HEK293 (cell line): ENCODE measurements around the gene TNFRSF11A.

Source experiments
- CTCF ChIA-PET: fragments of 350-600 bp; formaldehyde crosslinking; extraction: SDS; loops from one replicate; lab custom pipeline; 2021; ENCODE audit warnings: antibody characterized with exemption; lab: Yijun Ruan, JAX
- POLR2A ChIA-PET: fragments of 300-600 bp; formaldehyde crosslinking; extraction: SDS; loops from one replicate; lab custom pipeline; 2020; ENCODE audit warnings: antibody characterized with exemption, inconsistent platforms; lab: Yijun Ruan, JAX
- H3K27ac ChIP-seq: fragments of 200-500 bp; sonication (Bioruptor generic); 2 replicates; pipeline ENCODE4 v1.5.1; 2014; ENCODE audit warnings: low read depth, low read length, control low read depth, inconsistent platforms; ENCODE audit errors: extremely low read depth
- H3K36me3 ChIP-seq, 2 experiments: fragments of 200-500 bp in 1 of 2; sonication (Bioruptor generic) in 1 of 2; 1 replicate in 1 of 2; 2 replicates in 1 of 2; pipeline ENCODE4 v1.5.1; 2014 to 2017; ENCODE audit warnings: inconsistent platforms in 2 of 2, low read length in 2 of 2; ENCODE audit not compliant: control insufficient read depth in 2 of 2, insufficient read depth in 1 of 2
- H3K4me1 ChIP-seq: fragments of 200-500 bp; sonication (Bioruptor generic); 2 replicates; pipeline ENCODE4 v1.5.1; 2014; ENCODE audit warnings: mild to moderate bottlenecking, low read length, inconsistent platforms; ENCODE audit not compliant: control insufficient read depth, insufficient read depth
- H3K4me3 ChIP-seq: 2 replicates; pipeline ENCODE4 v1.5.1; 2011; ENCODE audit warnings: low read depth, mild to moderate bottlenecking, control low read depth, low read length, moderate library complexity
- H3K9me3 ChIP-seq: fragments of 200-500 bp; sonication (Bioruptor generic); 2 replicates; pipeline ENCODE4 v1.5.1; 2014; ENCODE audit warnings: low read depth, low read length, inconsistent platforms; ENCODE audit not compliant: control insufficient read depth, insufficient read depth
- GLI4 ChIP-seq: fragments of 450-650 bp; formaldehyde crosslinking; IDR thresholded peaks from 2 replicates; pipeline ENCODE4 v1.5.1; 2016; ENCODE audit warnings: missing biosample characterization, missing genetic modification characterization
- KLF9 ChIP-seq: fragments of 450-650 bp; formaldehyde crosslinking; IDR thresholded peaks from 2 replicates; pipeline ENCODE4 v1.5.1; 2016; ENCODE audit warnings: missing biosample characterization, missing genetic modification characterization, low read depth
- MYNN ChIP-seq: fragments of 450-650 bp; formaldehyde crosslinking; IDR thresholded peaks from 2 replicates; pipeline ENCODE4 v1.5.1; 2016; ENCODE audit warnings: missing biosample characterization, missing genetic modification characterization, borderline replicate concordance
- OSR2 ChIP-seq: fragments of 450-650 bp; formaldehyde crosslinking; IDR thresholded peaks from 2 replicates; pipeline ENCODE4 v1.5.1; 2016; ENCODE audit warnings: missing biosample characterization, missing genetic modification characterization
- ZBTB21 ChIP-seq: fragments of 450-650 bp; formaldehyde crosslinking; IDR thresholded peaks from 2 replicates; pipeline ENCODE4 v1.5.1; 2017; ENCODE audit warnings: missing biosample characterization, missing genetic modification characterization
- ZFP3 ChIP-seq: fragments of 450-650 bp; formaldehyde crosslinking; IDR thresholded peaks from 2 replicates; pipeline ENCODE4 v1.5.1; 2016; ENCODE audit warnings: low read depth, missing biosample characterization, missing genetic modification characterization
- ZNF184 ChIP-seq: fragments of 450-650 bp; IDR thresholded peaks from 2 replicates; pipeline ENCODE4 v1.5.1; 2018; ENCODE audit warnings: missing biosample characterization, mild to moderate bottlenecking, missing genetic modification characterization
- ZNF202 ChIP-seq: fragments of 450-650 bp; formaldehyde crosslinking; IDR thresholded peaks from 2 replicates; pipeline ENCODE4 v1.5.1; 2016; ENCODE audit warnings: missing biosample characterization, missing genetic modification characterization, borderline replicate concordance
- ZNF324 ChIP-seq: fragments of 450-650 bp; formaldehyde crosslinking; IDR thresholded peaks from 2 replicates; pipeline ENCODE4 v1.5.1; 2016; ENCODE audit warnings: missing biosample characterization, missing genetic modification characterization
- ZNF335 ChIP-seq: fragments of 450-650 bp; formaldehyde crosslinking; conservative IDR thresholded peaks from 2 replicates; pipeline ENCODE4 v1.5.1; 2016; ENCODE audit warnings: missing biosample characterization, missing genetic modification characterization
- ZNF366 ChIP-seq: fragments of 450-650 bp; formaldehyde crosslinking; conservative IDR thresholded peaks from 2 replicates; pipeline ENCODE4 v1.5.1; 2016; ENCODE audit warnings: missing biosample characterization, missing genetic modification characterization
- ZNF521 ChIP-seq: fragments of 450-650 bp; formaldehyde crosslinking; IDR thresholded peaks from 2 replicates; pipeline ENCODE4 v1.5.1; 2017; ENCODE audit warnings: missing biosample characterization, mild to moderate bottlenecking, missing genetic modification characterization
- ZNF530 ChIP-seq: fragments of 450-650 bp; formaldehyde crosslinking; IDR thresholded peaks from 2 replicates; pipeline ENCODE4 v1.5.1; 2016; ENCODE audit warnings: low read depth, missing biosample characterization, missing genetic modification characterization
- ZNF629 ChIP-seq: fragments of 450-650 bp; formaldehyde crosslinking; IDR thresholded peaks from 2 replicates; pipeline ENCODE4 v1.5.1; 2017; ENCODE audit warnings: missing biosample characterization, missing genetic modification characterization
- ZNF658 ChIP-seq: fragments of 450-650 bp; formaldehyde crosslinking; IDR thresholded peaks from 2 replicates; pipeline ENCODE4; 2016; ENCODE audit warnings: missing biosample characterization, missing genetic modification characterization
- ZNF777 ChIP-seq: fragments of 450-650 bp; formaldehyde crosslinking; IDR thresholded peaks from 2 replicates; pipeline ENCODE4 v1.5.1; 2017; ENCODE audit warnings: missing biosample characterization, missing genetic modification characterization, borderline replicate concordance
- ZNF792 ChIP-seq: fragments of 450-650 bp; formaldehyde crosslinking; IDR thresholded peaks from 2 replicates; pipeline ENCODE4 v1.5.1; 2016; ENCODE audit warnings: missing biosample characterization, missing genetic modification characterization
- TF ChIP-seq, protein P1 (sequence below): fragments of 450-650 bp; formaldehyde crosslinking; IDR thresholded peaks from 2 replicates; pipeline ENCODE4 v1.5.1; 2016; ENCODE audit warnings: missing biosample characterization, missing genetic modification characterization
- TF ChIP-seq, protein P2 (sequence below): fragments of 450-650 bp; formaldehyde crosslinking; IDR thresholded peaks from 2 replicates; pipeline ENCODE4 v1.5.1; 2016; ENCODE audit warnings: missing biosample characterization, missing genetic modification characterization
- TF ChIP-seq, protein P3 (sequence below): fragments of 450-650 bp; formaldehyde crosslinking; IDR thresholded peaks from 2 replicates; pipeline ENCODE4 v1.5.1; 2017; ENCODE audit warnings: missing biosample characterization, missing genetic modification characterization
- TF ChIP-seq, protein P4 (sequence below): fragments of 450-650 bp; formaldehyde crosslinking; IDR thresholded peaks from 2 replicates; pipeline ENCODE4 v1.5.1; 2016; ENCODE audit warnings: missing biosample characterization, missing genetic modification characterization
- TF ChIP-seq, protein P5 (sequence below): fragments of 450-650 bp; formaldehyde crosslinking; IDR thresholded peaks from 2 replicates; pipeline ENCODE4 v1.5.0; 2017; ENCODE audit warnings: missing biosample characterization, missing genetic modification characterization, borderline replicate concordance

Gene TNFRSF11A

DNA sequence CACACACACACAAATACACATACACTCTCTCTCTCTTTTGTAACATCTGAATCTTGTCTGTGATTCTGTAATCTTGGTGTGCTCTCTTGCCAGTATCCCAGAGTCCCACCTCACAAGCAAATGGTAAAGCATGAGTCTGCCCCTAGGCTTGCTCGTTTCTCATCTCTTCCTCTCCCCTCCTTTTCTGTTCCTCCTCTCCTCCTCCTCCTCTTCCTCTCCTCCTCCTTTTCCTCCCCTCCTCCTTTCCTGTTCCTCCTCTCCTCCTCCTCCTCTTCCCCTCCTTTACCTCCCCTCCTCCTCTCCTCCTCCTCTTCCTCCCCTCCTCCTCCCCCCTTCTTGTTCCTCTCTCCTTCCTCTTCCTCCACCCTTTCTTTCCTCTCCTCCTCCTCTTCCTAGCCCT is 59.0 kb downstream of the TNFRSF11A start (continued):
- peak; percentile 84 for TF ChIP-seq ZNF366 (tag by site-specific recombination)
- TF ChIP-seq, all 188 proteins: peak for 5

DNA sequence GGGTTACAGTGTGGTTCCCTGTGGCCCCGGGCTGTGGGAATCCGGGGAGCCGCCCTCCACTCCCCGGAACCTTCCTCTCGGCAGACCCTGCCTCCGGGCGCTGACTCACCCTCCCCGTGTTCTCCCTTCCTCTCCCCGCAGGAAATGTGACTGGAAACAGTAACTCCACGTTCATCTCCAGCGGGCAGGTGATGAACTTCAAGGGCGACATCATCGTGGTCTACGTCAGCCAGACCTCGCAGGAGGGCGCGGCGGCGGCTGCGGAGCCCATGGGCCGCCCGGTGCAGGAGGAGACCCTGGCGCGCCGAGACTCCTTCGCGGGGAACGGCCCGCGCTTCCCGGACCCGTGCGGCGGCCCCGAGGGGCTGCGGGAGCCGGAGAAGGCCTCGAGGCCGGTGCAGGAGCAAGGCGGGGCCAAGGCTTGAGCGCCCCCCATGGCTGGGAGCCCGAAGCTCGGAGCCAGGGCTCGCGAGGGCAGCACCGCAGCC is 59.5 kb downstream of the TNFRSF11A start:
- ChIA-PET POLR2A (no interaction called here), CTCF (no interaction called here)
- Histone ChIP-seq H3K36me3 (no peaks in the 10 kb centered on the region; a peak in 1 of 3 replicates), H3K27ac (no peak overlapping the region), H3K4me1 (peaks cover 10% of the 10 kb centered on the region), H3K9me3 (no peaks in the 10 kb centered on the region), H3K4me3 (no peak overlapping the region)
- TF ChIP-seq, protein P1, sequence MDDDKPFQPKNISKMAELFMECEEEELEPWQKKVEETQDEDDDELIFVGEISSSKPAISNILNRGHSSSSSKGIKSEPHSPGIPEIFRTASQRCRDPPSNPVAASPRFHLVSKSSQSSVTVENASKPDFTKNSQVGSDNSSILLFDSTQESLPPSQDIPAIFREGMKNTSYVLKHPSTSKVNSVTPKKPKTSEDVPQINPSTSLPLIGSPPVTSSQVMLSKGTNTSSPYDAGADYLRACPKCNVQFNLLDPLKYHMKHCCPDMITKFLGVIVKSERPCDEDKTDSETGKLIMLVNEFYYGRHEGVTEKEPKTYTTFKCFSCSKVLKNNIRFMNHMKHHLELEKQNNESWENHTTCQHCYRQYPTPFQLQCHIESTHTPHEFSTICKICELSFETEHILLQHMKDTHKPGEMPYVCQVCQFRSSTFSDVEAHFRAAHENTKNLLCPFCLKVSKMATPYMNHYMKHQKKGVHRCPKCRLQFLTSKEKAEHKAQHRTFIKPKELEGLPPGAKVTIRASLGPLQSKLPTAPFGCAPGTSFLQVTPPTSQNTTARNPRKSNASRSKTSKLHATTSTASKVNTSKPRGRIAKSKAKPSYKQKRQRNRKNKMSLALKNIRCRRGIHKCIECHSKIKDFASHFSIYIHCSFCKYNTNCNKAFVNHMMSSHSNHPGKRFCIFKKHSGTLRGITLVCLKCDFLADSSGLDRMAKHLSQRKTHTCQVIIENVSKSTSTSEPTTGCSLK (tag by site-specific recombination) = no peak
- TF ChIP-seq ZNF335 (tag by site-specific recombination) (no peak), OSR2 (tag by site-specific recombination) (no peak), ZNF202 (no peak), ZNF324 (no peak), GLI4 (no peak), ZNF658 (no peak), KLF9 (no peak), ZNF184 (tag by site-specific recombination) (no peak), ZNF777 (tag by site-specific recombination) (no peak), ZNF629 (no peak)
- TF ChIP-seq, protein P2, sequence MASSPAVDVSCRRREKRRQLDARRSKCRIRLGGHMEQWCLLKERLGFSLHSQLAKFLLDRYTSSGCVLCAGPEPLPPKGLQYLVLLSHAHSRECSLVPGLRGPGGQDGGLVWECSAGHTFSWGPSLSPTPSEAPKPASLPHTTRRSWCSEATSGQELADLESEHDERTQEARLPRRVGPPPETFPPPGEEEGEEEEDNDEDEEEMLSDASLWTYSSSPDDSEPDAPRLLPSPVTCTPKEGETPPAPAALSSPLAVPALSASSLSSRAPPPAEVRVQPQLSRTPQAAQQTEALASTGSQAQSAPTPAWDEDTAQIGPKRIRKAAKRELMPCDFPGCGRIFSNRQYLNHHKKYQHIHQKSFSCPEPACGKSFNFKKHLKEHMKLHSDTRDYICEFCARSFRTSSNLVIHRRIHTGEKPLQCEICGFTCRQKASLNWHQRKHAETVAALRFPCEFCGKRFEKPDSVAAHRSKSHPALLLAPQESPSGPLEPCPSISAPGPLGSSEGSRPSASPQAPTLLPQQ (tag by site-specific recombination) = no peak
- TF ChIP-seq, protein P3, sequence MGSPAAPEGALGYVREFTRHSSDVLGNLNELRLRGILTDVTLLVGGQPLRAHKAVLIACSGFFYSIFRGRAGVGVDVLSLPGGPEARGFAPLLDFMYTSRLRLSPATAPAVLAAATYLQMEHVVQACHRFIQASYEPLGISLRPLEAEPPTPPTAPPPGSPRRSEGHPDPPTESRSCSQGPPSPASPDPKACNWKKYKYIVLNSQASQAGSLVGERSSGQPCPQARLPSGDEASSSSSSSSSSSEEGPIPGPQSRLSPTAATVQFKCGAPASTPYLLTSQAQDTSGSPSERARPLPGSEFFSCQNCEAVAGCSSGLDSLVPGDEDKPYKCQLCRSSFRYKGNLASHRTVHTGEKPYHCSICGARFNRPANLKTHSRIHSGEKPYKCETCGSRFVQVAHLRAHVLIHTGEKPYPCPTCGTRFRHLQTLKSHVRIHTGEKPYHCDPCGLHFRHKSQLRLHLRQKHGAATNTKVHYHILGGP (tag by site-specific recombination) = no peak
- TF ChIP-seq, protein P4, sequence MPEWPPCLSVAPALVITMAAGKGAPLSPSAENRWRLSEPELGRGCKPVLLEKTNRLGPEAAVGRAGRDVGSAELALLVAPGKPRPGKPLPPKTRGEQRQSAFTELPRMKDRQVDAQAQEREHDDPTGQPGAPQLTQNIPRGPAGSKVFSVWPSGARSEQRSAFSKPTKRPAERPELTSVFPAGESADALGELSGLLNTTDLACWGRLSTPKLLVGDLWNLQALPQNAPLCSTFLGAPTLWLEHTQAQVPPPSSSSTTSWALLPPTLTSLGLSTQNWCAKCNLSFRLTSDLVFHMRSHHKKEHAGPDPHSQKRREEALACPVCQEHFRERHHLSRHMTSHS (tag by site-specific recombination) = no peak
- TF ChIP-seq, protein P5, sequence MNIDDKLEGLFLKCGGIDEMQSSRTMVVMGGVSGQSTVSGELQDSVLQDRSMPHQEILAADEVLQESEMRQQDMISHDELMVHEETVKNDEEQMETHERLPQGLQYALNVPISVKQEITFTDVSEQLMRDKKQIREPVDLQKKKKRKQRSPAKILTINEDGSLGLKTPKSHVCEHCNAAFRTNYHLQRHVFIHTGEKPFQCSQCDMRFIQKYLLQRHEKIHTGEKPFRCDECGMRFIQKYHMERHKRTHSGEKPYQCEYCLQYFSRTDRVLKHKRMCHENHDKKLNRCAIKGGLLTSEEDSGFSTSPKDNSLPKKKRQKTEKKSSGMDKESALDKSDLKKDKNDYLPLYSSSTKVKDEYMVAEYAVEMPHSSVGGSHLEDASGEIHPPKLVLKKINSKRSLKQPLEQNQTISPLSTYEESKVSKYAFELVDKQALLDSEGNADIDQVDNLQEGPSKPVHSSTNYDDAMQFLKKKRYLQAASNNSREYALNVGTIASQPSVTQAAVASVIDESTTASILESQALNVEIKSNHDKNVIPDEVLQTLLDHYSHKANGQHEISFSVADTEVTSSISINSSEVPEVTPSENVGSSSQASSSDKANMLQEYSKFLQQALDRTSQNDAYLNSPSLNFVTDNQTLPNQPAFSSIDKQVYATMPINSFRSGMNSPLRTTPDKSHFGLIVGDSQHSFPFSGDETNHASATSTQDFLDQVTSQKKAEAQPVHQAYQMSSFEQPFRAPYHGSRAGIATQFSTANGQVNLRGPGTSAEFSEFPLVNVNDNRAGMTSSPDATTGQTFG = no peak

DNA sequence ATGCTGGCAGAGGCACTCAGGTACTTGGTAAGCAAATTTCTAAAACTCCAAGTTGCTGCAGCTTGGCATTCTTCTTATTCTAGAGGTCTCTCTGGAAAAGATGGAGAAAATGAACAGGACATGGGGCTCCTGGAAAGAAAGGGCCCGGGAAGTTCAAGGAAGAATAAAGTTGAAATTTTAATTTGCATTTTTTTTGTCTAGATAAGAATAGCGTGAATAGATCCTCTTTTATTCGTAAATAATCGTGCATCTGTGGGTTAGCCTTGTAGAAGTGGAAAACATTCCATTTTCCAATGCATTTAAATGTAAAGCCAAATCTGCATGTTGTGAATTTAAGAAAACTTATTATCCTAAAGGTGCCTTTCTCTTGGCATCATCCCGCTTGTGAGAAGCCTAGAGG is 61.0 kb downstream of the TNFRSF11A start:
- ChIA-PET POLR2A (no interaction called here), CTCF (interaction anchor here (0.7 kb wide), 1 partner anchor 40 kb away, joined by 3 read pairs; no protein-coding TSS in a partner anchor)
- H3K9me3 ChIP-seq = no peaks in the 10 kb centered on the region
- H3K4me1 ChIP-seq = peaks cover 10% of the 10 kb centered on the region
- H3K36me3 ChIP-seq = no peaks in the 10 kb centered on the region; a peak in 1 of 3 replicates
- H3K4me3 ChIP-seq = no peak overlapping the region
- no peak overlapping the region for H3K27ac ChIP-seq
- TF ChIP-seq ZFP3 (no peak), ZNF530 (tag by site-specific recombination) (no peak), ZNF521 (tag by site-specific recombination) (no peak), ZBTB21 (tag by site-specific recombination) (no peak), MYNN (tag by site-specific recombination) (no peak), ZNF792 (no peak)
